GM12864 (cell line): ENCODE measurements around the gene SLC26A4.
"Not testable (repeated sequence)": the region's sequence is repeated elsewhere in the genome, so short reads cannot be mapped to it uniquely, and the experiment has no call there.

Experiments used
- DNase-seq: peaks from one replicate; pipeline ENCODE4 v3.0.0-alpha.2; 2011; ENCODE audit warnings: low read depth
- H3K4me3 ChIP-seq: 2 replicates; pipeline ENCODE4 v1.5.1; 2011; ENCODE audit warnings: mild to moderate bottlenecking, low read depth, low read length, control low read depth
- CTCF ChIP-seq: IDR thresholded peaks from 2 replicates; pipeline ENCODE4 v1.5.1; 2011; ENCODE audit warnings: low read depth, mild to moderate bottlenecking, moderate library complexity, low read length, control low read depth, inconsistent platforms; ENCODE audit errors: missing control alignments

Gene SLC26A4

GRCh38 chr7:107638594-107638993, 22.0 kb upstream of the SLC26A4 start:
- TF ChIP-seq CTCF = no peak
- peak; percentile 68 for DNase-seq
- no peak overlapping the region for H3K4me3 ChIP-seq

- DNase-seq = not testable (repeated sequence)
Measured at GRCh38 chr7:107639070-107639469, 21.6 kb upstream of the SLC26A4 start.

GRCh38 chr7:107641676-107642075, 19.0 kb upstream of the SLC26A4 start:
- DNase-seq = no peak
- no peak for TF ChIP-seq CTCF
- no peak overlapping the region for H3K4me3 ChIP-seq

More at GRCh38 chr7:107639070-107639469, 21.6 kb upstream of the SLC26A4 start:
- H3K4me3 ChIP-seq = not testable (repeated sequence)

- TF ChIP-seq CTCF = no peak
- H3K4me3 ChIP-seq = no peak overlapping the region
- DNase-seq = no peak
Measured at GRCh38 chr7:107642501-107642900, 18.1 kb upstream of the SLC26A4 start.

GRCh38 chr7:107643407-107643806, 17.2 kb upstream of the SLC26A4 start:
- no peak for TF ChIP-seq CTCF
- DNase-seq = no peak
- H3K4me3 ChIP-seq = no peak overlapping the region

GRCh38 chr7:107643938-107644308, 16.7 kb upstream of the SLC26A4 start:
- no peak for DNase-seq
- no peak for TF ChIP-seq CTCF

GRCh38 chr7:107644309-107644974, 16.2 kb upstream of the SLC26A4 start:
- H3K4me3 ChIP-seq = no peak overlapping the region
- no peak for DNase-seq
- no peak for TF ChIP-seq CTCF

More at GRCh38 chr7:107643938-107644308, 16.7 kb upstream of the SLC26A4 start:
- no peak overlapping the region for H3K4me3 ChIP-seq

GRCh38 chr7:107652642-107653041, 8.0 kb upstream of the SLC26A4 start:
- no peak for DNase-seq
- no peak for TF ChIP-seq CTCF

More at GRCh38 chr7:107652642-107653041, 8.0 kb upstream of the SLC26A4 start:
- H3K4me3 ChIP-seq = no peak overlapping the region
